Psoas muscle (tissue), 8 donors: ENCODE data around the gene ATOSB. TPM values are rescaled to one million over a fixed set of nuclear protein-coding genes. Genes with fewer than 3 reads are reported as not detected.

ENCODE experiments used
- ATAC-seq, 4 donors: fragments of 200-7000 bp; cut with Tn5 transposase; one replicate each; pipeline ENCODE4 v1.9.1; 2020; ENCODE audit warnings: moderate library complexity in 3 of 4, mild to moderate bottlenecking in 2 of 4
- DNase-seq, 2 donors: peaks; one replicate each; pipeline ENCODE4 v3.0.0-alpha.2; 2020
- H3K27ac ChIP-seq: fragments of 200-600 bp; one replicate; pipeline ENCODE4 v1.8.0; 2022
- H3K27me3 ChIP-seq, 3 donors: fragments of 200-600 bp in 1 of 3; one replicate each; pipeline versions ENCODE4 v1.6.1 to v1.8.0; 2013 to 2022; ENCODE audit warnings: low read length in 2 of 3, mild to moderate bottlenecking in 2 of 3, moderate library complexity in 1 of 3; ENCODE audit not compliant: insufficient read depth in 3 of 3
- H3K36me3 ChIP-seq, 2 donors: fragments of 200-600 bp in 1 of 2; one replicate each; pipeline versions ENCODE4 v1.6.1 to v1.8.0; 2013 to 2022; ENCODE audit warnings: low read depth in 1 of 2, mild to moderate bottlenecking in 1 of 2, moderate library complexity in 1 of 2; ENCODE audit not compliant: insufficient read depth in 1 of 2
- H3K4me1 ChIP-seq: fragments of 200-600 bp; one replicate; pipeline ENCODE4 v1.8.0; 2022
- H3K4me3 ChIP-seq: fragments of 200-600 bp; one replicate; pipeline ENCODE4 v1.8.0; 2022; ENCODE audit warnings: mild to moderate bottlenecking
- H3K9me3 ChIP-seq: fragments of 200-600 bp; one replicate; pipeline ENCODE4 v1.8.0; 2022
- CTCF ChIP-seq: fragments of 200-600 bp; IDR thresholded peaks from one replicate; pipeline ENCODE4 v1.8.0; 2022; ENCODE audit warnings: antibody characterized with exemption
- WGBS, 3 donors: extraction: QIAGEN DNeasy Blood & Tissue Kit; methylation state at CpG; one replicate each; pipeline versions ENCODE4 v1.1.6 to v1.1.7; 2013; 5-methylcytosine and 5-hydroxymethylcytosine counted together
- intact Hi-C, 2 donors: fragments of 100-400 bp; cut with DNase I; formaldehyde crosslinking; loops; one replicate each; pipeline versions ENCODE4 v1.11.0 to v1.14.2; 2022
- polyA plus RNA-seq, 3 donors: library from polyadenylated mRNA; stranded (reverse); fragments of 200-250 nt; gene quantifications; one replicate each; pipeline ENCODE4 v1.2.3, GENCODE V29; 2013
- total RNA-seq, 4 donors: library from RNA; stranded (reverse); fragmentation: NEBNext Ultra II Directional in 2 of 4; extraction: Animal tissue kit (Norgen Biotek cat#: 25700) in 2 of 4; gene quantifications; one replicate each; pipeline versions ENCODE4 v1.2.1 to v1.2.4, GENCODE V29; 2021 to 2023
- donor health status: healthy with polysubstance abuse.
- donor health status: DM: no; HTN: no; CAD: no; lungs with moderate emphysema.
- donor health status: Bipolar disorder and iron deficiency.
- donor health status: healthy.
- donor health status: DM: yes; HTN: yes; CAD: no.
- donor health status: DM: no; HTN: no; CAD: no.
- donor health status: DM: no; HTN: no; CAD: no.
- donor health status: DM: yes; HTN: yes; CAD: no.

The ATOSB gene
- total and polyA plus RNA-seq, 7 donors = 9.1 to 27.6 (median 15.2) TPM

GRCh38 chr9:35105126-35105525, 10.5 kb downstream of the ATOSB start:
- 89 to 96% (median 91%) methylated on average over 12 of the region's 12 CpGs for WGBS, 3 donors
- Histone ChIP-seq H3K27ac (no peak overlapping the region), H3K4me3 (no peak overlapping the region), H3K9me3 (no peaks in the 10 kb centered on the region), H3K27me3 (no peaks in the 10 kb centered on the region), H3K4me1 (peaks cover 22% of the 10 kb centered on the region), H3K36me3 (peaks cover 0 to 64% of the 10 kb centered on the region in 2 donors)
- intact Hi-C loops = no loop called here
- DNase-seq (no peak), ATAC-seq (no peak)
- TF ChIP-seq CTCF = no peak

GRCh38 chr9:35104586-35104985, 11.1 kb downstream of the ATOSB start:
- Histone ChIP-seq H3K4me3 (no peak overlapping the region), H3K36me3 (peaks cover under 1 to 70% of the 10 kb centered on the region in 2 donors), H3K4me1 (peaks cover 17% of the 10 kb centered on the region), H3K27ac (no peak overlapping the region), H3K27me3 (no peaks in the 10 kb centered on the region), H3K9me3 (no peaks in the 10 kb centered on the region)
- intact Hi-C loops = no loop called here
- DNase-seq = no peak
- 88 to 94% (median 91%) methylated on average over 4 of the region's 4 CpGs for WGBS, 3 donors
- ATAC-seq = no peak
- TF ChIP-seq CTCF = no peak

- Histone ChIP-seq H3K9me3 (no peaks in the 10 kb centered on the region), H3K27ac (peak overlapping the region; percentile 90), H3K4me1 (peaks cover 17% of the 10 kb centered on the region), H3K27me3 (no peaks in the 10 kb centered on the region), H3K4me3 (peak overlapping the region; percentile 87), H3K36me3 (peaks cover 2 to 77% of the 10 kb centered on the region in 2 donors)
- WGBS, 3 donors = 19 to 27% (median 26%) methylated on average over 5 of the region's 5 CpGs
- no peak for TF ChIP-seq CTCF
- ATAC-seq = peak in 1 of 4 donors; percentile 1
- intact Hi-C loops = no loop called here
- no peak for DNase-seq
Observed at GRCh38 chr9:35103660-35104191, 11.9 kb downstream of the ATOSB start.

- Histone ChIP-seq H3K27ac (peak within 1 kb of the TSS; percentile 90), H3K27me3 (no peaks in the 10 kb centered on the region), H3K4me1 (peaks cover 17% of the 10 kb centered on the region), H3K36me3 (peaks cover 2 to 71% of the 10 kb centered on the region in 2 donors), H3K4me3 (peak within 1 kb of the TSS; percentile 87), H3K9me3 (no peaks in the 10 kb centered on the region)
- 0 to 1% (median 1%) methylated on average over 57 of the region's 57 CpGs for WGBS, 3 donors
- ATAC-seq (peak; percentile 95 to 98 (median 96)), DNase-seq (peak; percentile 95 to 97)
- intact Hi-C loops = no loop called here
- TF ChIP-seq CTCF = no peak
Observed at GRCh38 chr9:35102769-35103659, 12.6 kb downstream of the ATOSB start, which contains the start of gene STOML2. Gene STOML2, minus strand, starts transcription at chr9:35103131. Its CDS starts 37 bp downstream, at chr9:35103094.
